WTC11 (cell line): ENCODE results near the gene CUL9. TPM values are rescaled to one million over a fixed set of nuclear protein-coding genes. Genes with fewer than 3 reads are reported as not detected.

Experiments used
- ATAC-seq: fragments of 200-7000 bp; cut with Tn5 transposase; 2 replicates; pipeline ENCODE4 v1.10.0; 2021; ENCODE audit warnings: mild to moderate bottlenecking, moderate library complexity
- CTCF ChIA-PET: fragments of 300-600 bp; sonication (Branson Sonifier 250); formaldehyde crosslinking; loops from one replicate; lab custom pipeline; 2021; ENCODE audit warnings: antibody characterized with exemption; lab: Charles Lee
- POLR2A ChIA-PET: fragments of 350-600 bp; sonication (Branson Sonifier 250); formaldehyde crosslinking; loops from one replicate; lab custom pipeline; 2021; ENCODE audit warnings: antibody characterized with exemption; lab: Charles Lee
- DNase-seq: peaks from one replicate; pipeline ENCODE4 v3.0.0; 2021; ENCODE audit warnings: low spot score
- H3K27ac Mint-ChIP-seq: 2 replicates; pipeline ENCODE4 v1.8.0; 2021; ENCODE audit warnings: mixed read lengths
- H3K27me3 Mint-ChIP-seq: 2 replicates; pipeline ENCODE4 v1.8.0; 2021; ENCODE audit warnings: low read depth, mild to moderate bottlenecking, moderate library complexity, mixed read lengths
- H3K36me3 Mint-ChIP-seq: 2 replicates; pipeline ENCODE4 v1.8.0; 2021; ENCODE audit warnings: mixed read lengths
- H3K4me1 Mint-ChIP-seq: 2 replicates; pipeline ENCODE4 v1.8.0; 2022; ENCODE audit warnings: mixed read lengths
- H3K4me3 Mint-ChIP-seq: 2 replicates; pipeline ENCODE4 v1.8.0; 2021; ENCODE audit warnings: mild to moderate bottlenecking, moderate library complexity, mixed read lengths
- H3K9me3 Mint-ChIP-seq: 2 replicates; pipeline ENCODE4 v1.8.0; 2021; ENCODE audit warnings: mixed read lengths
- ATF1 ChIP-seq: sonication (generic); formaldehyde crosslinking; IDR thresholded peaks from 2 replicates; pipeline ENCODE4 v1.8.1; 2023; ENCODE audit warnings: mild to moderate bottlenecking, moderate library complexity, missing genetic modification reagents
- CREB1 ChIP-seq: sonication (generic); formaldehyde crosslinking; IDR thresholded peaks from 2 replicates; pipeline ENCODE4 v1.8.0; 2023; ENCODE audit warnings: mild to moderate bottlenecking, missing genetic modification reagents
- CTCF ChIP-seq: fragments of 200-600 bp; IDR thresholded peaks from 2 replicates; pipeline ENCODE4 v1.8.0; 2022; ENCODE audit warnings: antibody characterized with exemption
- FOXJ3 ChIP-seq: sonication (generic); formaldehyde crosslinking; IDR thresholded peaks from 2 replicates; pipeline ENCODE4 v1.9.0; 2021; ENCODE audit warnings: missing genetic modification reagents, mild to moderate bottlenecking, borderline replicate concordance
- FOXK1 ChIP-seq: sonication (generic); formaldehyde crosslinking; IDR thresholded peaks from 2 replicates; pipeline ENCODE4 v1.8.0; 2022; ENCODE audit warnings: mild to moderate bottlenecking, moderate library complexity, missing genetic modification reagents
- FOXP1 ChIP-seq: sonication (generic); formaldehyde crosslinking; IDR thresholded peaks from 2 replicates; pipeline ENCODE4 v1.8.0; 2022; ENCODE audit warnings: missing genetic modification reagents, mild to moderate bottlenecking, moderate library complexity, borderline replicate concordance
- GTF2I ChIP-seq: fragments of 250-450 bp; sonication (Bioruptor Pico); conservative IDR thresholded peaks from 2 replicates; pipeline ENCODE4 v1.4.0; 2021; ENCODE audit warnings: mild to moderate bottlenecking
- JAZF1 ChIP-seq: fragments of 250-450 bp; sonication (Bioruptor Pico); IDR thresholded peaks from 2 replicates; pipeline ENCODE4 v1.9.0; 2021; ENCODE audit warnings: moderate library complexity, mild to moderate bottlenecking, inconsistent platforms
- KAT7 ChIP-seq: sonication (generic); formaldehyde crosslinking; IDR thresholded peaks from 2 replicates; pipeline ENCODE4 v1.8.1; 2023; ENCODE audit warnings: missing genetic modification reagents, mild to moderate bottlenecking, borderline replicate concordance
- MAX ChIP-seq: sonication (generic); formaldehyde crosslinking; IDR thresholded peaks from 2 replicates; pipeline ENCODE4 v1.8.0; 2022; ENCODE audit warnings: mild to moderate bottlenecking, missing genetic modification reagents
- MLX ChIP-seq: sonication (generic); formaldehyde crosslinking; IDR thresholded peaks from 2 replicates; pipeline ENCODE4 v1.8.1; 2023; ENCODE audit warnings: mild to moderate bottlenecking, missing genetic modification reagents, moderate library complexity
- MYBL2 ChIP-seq: sonication (generic); formaldehyde crosslinking; IDR thresholded peaks from 2 replicates; pipeline ENCODE4 v1.8.1; 2023; ENCODE audit warnings: mild to moderate bottlenecking, moderate library complexity, missing genetic modification reagents
- NR2C2 ChIP-seq: sonication (generic); formaldehyde crosslinking; IDR thresholded peaks from 2 replicates; pipeline ENCODE4 v1.8.0; 2022; ENCODE audit warnings: mild to moderate bottlenecking, missing genetic modification reagents
- NR3C1 ChIP-seq: sonication (generic); formaldehyde crosslinking; conservative IDR thresholded peaks from 2 replicates; pipeline ENCODE4 v1.8.1; 2023; ENCODE audit warnings: low read depth, mild to moderate bottlenecking, missing genetic modification reagents
- OVOL2 ChIP-seq: fragments of 250-450 bp; sonication (Bioruptor Pico); IDR thresholded peaks from 2 replicates; pipeline ENCODE4 v1.9.0; 2021; ENCODE audit warnings: mild to moderate bottlenecking, borderline replicate concordance
- RORB ChIP-seq: fragments of 250-450 bp; sonication (Bioruptor Pico); IDR thresholded peaks from 2 replicates; pipeline ENCODE4 v1.9.0; 2021; ENCODE audit warnings: mild to moderate bottlenecking
- SMAD4 ChIP-seq: sonication (generic); formaldehyde crosslinking; IDR thresholded peaks from 2 replicates; pipeline ENCODE4 v1.8.0; 2022; ENCODE audit warnings: mild to moderate bottlenecking, missing genetic modification reagents
- TEAD4 ChIP-seq: sonication (generic); formaldehyde crosslinking; IDR thresholded peaks from 2 replicates; pipeline ENCODE4 v1.8.0; 2022; ENCODE audit warnings: mild to moderate bottlenecking, missing genetic modification reagents
- ZNF219 ChIP-seq: sonication (generic); formaldehyde crosslinking; IDR thresholded peaks from 2 replicates; pipeline ENCODE4 v1.8.0; 2023; ENCODE audit warnings: missing genetic modification reagents, mild to moderate bottlenecking, borderline replicate concordance
- ZNF416 ChIP-seq: fragments of 250-450 bp; sonication (Bioruptor Pico); IDR thresholded peaks from 2 replicates; pipeline ENCODE4 v1.9.0; 2021; ENCODE audit warnings: mild to moderate bottlenecking, inconsistent platforms
- ZNF423 ChIP-seq: fragments of 250-450 bp; sonication (Bioruptor Pico); IDR thresholded peaks from 2 replicates; pipeline ENCODE4 v2.1.2; 2022; ENCODE audit warnings: mild to moderate bottlenecking, moderate library complexity
- ZNF425 ChIP-seq: fragments of 250-450 bp; sonication (Bioruptor Pico); conservative IDR thresholded peaks from 2 replicates; pipeline ENCODE4 v1.9.0; 2021; ENCODE audit warnings: mild to moderate bottlenecking
- ZNF532 ChIP-seq: fragments of 250-450 bp; sonication (Bioruptor Pico); IDR thresholded peaks from 2 replicates; pipeline ENCODE4 v1.9.0; 2021; ENCODE audit warnings: mild to moderate bottlenecking, borderline replicate concordance
- ZNF671 ChIP-seq: fragments of 250-450 bp; sonication (Bioruptor Pico); IDR thresholded peaks from 2 replicates; pipeline ENCODE4 v1.8.0; 2021; ENCODE audit warnings: mild to moderate bottlenecking
- ZSCAN18 ChIP-seq: fragments of 250-450 bp; sonication (Bioruptor Pico); IDR thresholded peaks from 2 replicates; pipeline ENCODE4 v2.1.2; 2022; ENCODE audit warnings: mild to moderate bottlenecking, moderate library complexity
- total RNA-seq: library from RNA; stranded (reverse); gene quantifications from 3 replicates; pipeline ENCODE4 v1.2.3, GENCODE V29; 2021

The CUL9 gene
- total RNA-seq, 1 experiment from 2014 or later, result 15.2 TPM

DNA sequence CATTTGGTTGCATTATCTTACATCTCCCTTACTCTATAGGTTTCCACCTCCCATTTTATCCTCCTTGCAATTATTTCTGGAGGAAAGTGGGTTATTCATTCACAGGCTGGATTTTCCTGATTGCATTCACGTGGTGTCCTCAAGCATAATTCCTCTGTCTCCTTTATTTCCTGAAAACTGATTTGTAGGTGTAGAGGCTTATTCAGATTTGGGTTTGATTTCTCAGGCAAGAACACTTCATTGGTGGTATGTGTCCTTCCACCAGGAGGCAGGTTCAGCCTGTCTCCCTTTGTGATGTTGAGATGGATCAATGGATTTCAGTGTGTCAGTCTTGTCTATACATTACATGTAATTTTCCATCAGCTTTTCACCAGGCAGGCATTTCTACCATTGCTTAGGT, 30.0 kb downstream of the CUL9 start (continued):
- TF ChIP-seq OVOL2 (CRISPR knock-in tag) (no peak), SMAD4 (CRISPR knock-in tag) (no peak), CTCF (no peak), ZNF425 (CRISPR knock-in tag) (no peak), RORB (no peak), MLX (CRISPR knock-in tag) (no peak), TEAD4 (no peak)

DNA sequence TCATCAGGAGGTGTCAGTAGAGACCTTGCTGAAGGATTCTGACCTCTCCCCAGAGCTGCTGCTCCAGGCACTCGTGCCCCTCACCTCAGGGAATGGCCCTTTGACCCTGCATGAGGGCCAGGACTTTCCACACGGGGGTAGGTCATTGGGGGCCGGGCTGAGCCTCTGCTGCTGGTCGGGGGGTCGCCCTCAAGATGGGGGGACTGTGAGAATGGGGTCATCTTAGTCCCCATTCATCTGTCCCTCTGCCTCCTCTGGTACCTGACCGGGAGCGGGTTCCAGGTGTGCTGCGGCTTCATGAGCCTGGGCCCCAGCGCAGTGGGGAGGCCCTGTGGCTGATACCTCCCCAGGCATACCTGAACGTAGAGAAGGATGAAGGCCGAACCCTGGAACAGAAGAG, 31.4 kb downstream of the CUL9 start:
- H3K27ac Mint-ChIP-seq, result peak overlapping the region; percentile 34; the same call in 1 of the 2 replicates
- CTCF ChIA-PET, result interaction anchor here (0.7 to 1.2 kb wide), 4 partner anchors 16 to 283 kb away, joined by 3 to 8 read pairs (median 3); partner anchors contain the start of gene DNPH1

GRCh38 chr6:43215066-43215465, 33.1 kb downstream of the CUL9 start:
- ChIA-PET POLR2A (no interaction called here), CTCF (interaction anchor here (0.7 to 1.6 kb wide), 2 partner anchors 14 to 162 kb away, joined by 3 to 6 read pairs; partner anchors contain the start of genes CUL7 and DNPH1)
- H3K27ac Mint-ChIP-seq, result no peak overlapping the region
- TF ChIP-seq ZNF416 (CRISPR knock-in tag) (no peak), NR2C2 (CRISPR knock-in tag) (no peak), CREB1 (CRISPR knock-in tag) (no peak), ZNF532 (CRISPR knock-in tag) (no peak), JAZF1 (CRISPR knock-in tag) (no peak), GTF2I (CRISPR knock-in tag) (no peak), FOXK1 (no peak), ZNF219 (no peak), MAX (CRISPR knock-in tag) (no peak)

More for the DNA sequence above, 31.4 kb downstream of the CUL9 start:
- Mint-ChIP-seq H3K4me1 (peaks cover 5% of the 10 kb centered on the region; the same call in 1 of the 2 replicates), H3K9me3 (no peaks in the 10 kb centered on the region), H3K36me3 (no peaks in the 10 kb centered on the region), H3K27me3 (no peaks in the 10 kb centered on the region), H3K4me3 (no peak overlapping the region)
- POLR2A ChIA-PET, result no interaction called here
- TF ChIP-seq ATF1 (no peak), MYBL2 (CRISPR knock-in tag) (no peak), RORB (no peak), ZNF671 (CRISPR knock-in tag) (no peak), ZSCAN18 (CRISPR knock-in tag) (no peak), FOXP1 (CRISPR knock-in tag) (no peak), NR3C1 (CRISPR knock-in tag) (no peak), ZNF416 (CRISPR knock-in tag) (no peak), KAT7 (no peak), FOXJ3 (CRISPR knock-in tag) (no peak), MAX (CRISPR knock-in tag) (no peak), ZNF423 (CRISPR knock-in tag) (no peak)
- ATAC-seq, result no peak
- DNase-seq, result no peak

More at GRCh38 chr6:43215066-43215465, 33.1 kb downstream of the CUL9 start:
- Mint-ChIP-seq H3K36me3 (no peaks in the 10 kb centered on the region), H3K4me1 (peaks cover 5% of the 10 kb centered on the region; the same call in 1 of the 2 replicates), H3K4me3 (no peak overlapping the region), H3K9me3 (no peaks in the 10 kb centered on the region), H3K27me3 (no peaks in the 10 kb centered on the region)
- DNase-seq (no peak), ATAC-seq (no peak)
